Loucy (cell line): ENCODE results near the gene CCDC92B.
A peak's percentile ranks its signal among the peaks of the same experiment; 100 is the strongest.

Experiments
- H2AFZ ChIP-seq: fragments of 200-600 bp; sonication (generic); 2 replicates; pipeline ENCODE4 v1.6.0; 2016; ENCODE audit warnings: antibody characterized with exemption, mild to moderate bottlenecking, low read length, moderate library complexity
- H3F3A ChIP-seq: fragments of 200-600 bp; 2 replicates; pipeline ENCODE4 v1.6.0; 2016; ENCODE audit warnings: antibody characterized with exemption, low read depth, mild to moderate bottlenecking
- H3K27me3 ChIP-seq: fragments of 200-600 bp; sonication (generic); 2 replicates; pipeline ENCODE4 v1.6.1; 2014; ENCODE audit warnings: low read length, mild to moderate bottlenecking; ENCODE audit not compliant: insufficient read depth, poor library complexity, severe bottlenecking
- H3K36me3 ChIP-seq: fragments of 200-600 bp; sonication (generic); 2 replicates; pipeline ENCODE4 v1.6.1; 2016; ENCODE audit warnings: low read length; ENCODE audit not compliant: insufficient read depth
- H3K4me1 ChIP-seq: fragments of 200-600 bp; sonication (generic); 2 replicates; pipeline ENCODE4 v1.5.1; 2014; ENCODE audit warnings: low read length, mild to moderate bottlenecking; ENCODE audit not compliant: insufficient read depth, poor library complexity, severe bottlenecking
- H3K4me2 ChIP-seq: fragments of 200-600 bp; sonication (generic); 2 replicates; pipeline ENCODE4 v1.6.0; 2014; ENCODE audit warnings: antibody characterized with exemption, low read length, low read depth, mild to moderate bottlenecking; ENCODE audit not compliant: poor library complexity, severe bottlenecking
- H3K4me3 ChIP-seq: fragments of 200-600 bp; sonication (generic); 2 replicates; pipeline ENCODE4 v1.5.1; 2014; ENCODE audit warnings: low read length, mild to moderate bottlenecking, mixed read lengths; ENCODE audit not compliant: poor library complexity, severe bottlenecking
- H3K79me2 ChIP-seq: fragments of 200-600 bp; sonication (generic); 2 replicates; pipeline ENCODE4 v1.6.1; 2014; ENCODE audit warnings: low read length; ENCODE audit not compliant: insufficient read depth
- H3K9ac ChIP-seq: fragments of 200-600 bp; sonication (generic); 2 replicates; pipeline ENCODE4 v1.6.0; 2014; ENCODE audit warnings: mild to moderate bottlenecking, low read depth, low read length, moderate library complexity; ENCODE audit not compliant: poor library complexity, severe bottlenecking
- H3K9me2 ChIP-seq: fragments of 200-600 bp; sonication (generic); replicated peaks from 2 replicates; pipeline ENCODE4 v1.6.1; 2016; ENCODE audit warnings: low read depth, low read length, mixed read lengths
- H3K9me3 ChIP-seq: fragments of 200-600 bp; sonication (generic); 2 replicates; pipeline ENCODE4 v1.6.1; 2014; ENCODE audit warnings: mild to moderate bottlenecking, antibody characterized with exemption, low read length, low read depth; ENCODE audit not compliant: insufficient read depth
- H4K20me1 ChIP-seq: fragments of 200-600 bp; sonication (generic); 2 replicates; pipeline ENCODE4 v1.6.0; 2014; ENCODE audit warnings: antibody characterized with exemption, low read length, mild to moderate bottlenecking; ENCODE audit not compliant: insufficient read depth, poor library complexity, severe bottlenecking
- EZH2phosphoT487 ChIP-seq: fragments of 200-600 bp; IDR thresholded peaks from 2 replicates; pipeline ENCODE4 v1.6.1; 2018; ENCODE audit warnings: antibody characterized with exemption, mild to moderate bottlenecking, moderate library complexity, borderline replicate concordance
- TF ChIP-seq, protein P1 (sequence below): fragments of 200-600 bp; sonication (generic); conservative IDR thresholded peaks from 2 replicates; pipeline ENCODE4 v1.5.1; 2014; ENCODE audit warnings: mild to moderate bottlenecking, antibody characterized with exemption, low read length

CCDC92B gene

DNA sequence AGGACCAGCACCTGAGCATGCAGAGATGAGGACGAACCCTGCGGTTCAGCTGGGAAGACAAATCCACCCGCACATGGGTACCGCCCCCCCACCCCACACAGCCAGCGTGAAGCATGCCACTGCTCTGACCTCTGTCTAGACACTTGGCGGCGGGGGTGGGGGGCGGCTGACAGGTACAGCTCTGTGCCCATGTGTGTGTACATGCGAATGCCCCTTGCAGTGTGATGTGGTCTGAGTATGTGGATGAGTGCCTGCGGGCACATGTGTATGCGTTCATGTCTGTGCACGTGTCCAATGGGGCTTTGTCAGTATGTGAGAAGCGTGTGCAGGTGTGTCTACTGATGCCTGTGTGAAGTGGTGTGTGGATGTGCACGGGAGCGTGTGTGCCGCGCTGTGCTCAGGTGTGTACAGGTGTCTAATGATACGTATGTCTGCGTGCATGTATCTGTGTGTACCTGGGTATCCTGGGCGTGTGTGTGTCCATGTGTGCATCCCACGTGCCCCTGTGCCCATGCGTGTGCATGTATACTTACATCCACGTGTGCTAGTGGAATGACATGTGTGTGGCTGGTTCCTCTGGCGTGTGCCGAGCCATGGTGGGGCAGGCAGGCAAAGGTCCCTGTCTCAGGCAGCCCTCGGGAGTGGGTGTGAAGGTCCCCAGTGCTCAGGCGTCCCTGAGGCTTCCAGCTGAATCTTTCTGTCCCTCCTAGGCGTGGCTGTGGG lies 46.1 kb upstream of the CCDC92B start:
- TF ChIP-seq, protein P1, sequence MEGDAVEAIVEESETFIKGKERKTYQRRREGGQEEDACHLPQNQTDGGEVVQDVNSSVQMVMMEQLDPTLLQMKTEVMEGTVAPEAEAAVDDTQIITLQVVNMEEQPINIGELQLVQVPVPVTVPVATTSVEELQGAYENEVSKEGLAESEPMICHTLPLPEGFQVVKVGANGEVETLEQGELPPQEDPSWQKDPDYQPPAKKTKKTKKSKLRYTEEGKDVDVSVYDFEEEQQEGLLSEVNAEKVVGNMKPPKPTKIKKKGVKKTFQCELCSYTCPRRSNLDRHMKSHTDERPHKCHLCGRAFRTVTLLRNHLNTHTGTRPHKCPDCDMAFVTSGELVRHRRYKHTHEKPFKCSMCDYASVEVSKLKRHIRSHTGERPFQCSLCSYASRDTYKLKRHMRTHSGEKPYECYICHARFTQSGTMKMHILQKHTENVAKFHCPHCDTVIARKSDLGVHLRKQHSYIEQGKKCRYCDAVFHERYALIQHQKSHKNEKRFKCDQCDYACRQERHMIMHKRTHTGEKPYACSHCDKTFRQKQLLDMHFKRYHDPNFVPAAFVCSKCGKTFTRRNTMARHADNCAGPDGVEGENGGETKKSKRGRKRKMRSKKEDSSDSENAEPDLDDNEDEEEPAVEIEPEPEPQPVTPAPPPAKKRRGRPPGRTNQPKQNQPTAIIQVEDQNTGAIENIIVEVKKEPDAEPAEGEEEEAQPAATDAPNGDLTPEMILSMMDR, result no peak
- no peak for TF ChIP-seq EZH2phosphoT487

DNA sequence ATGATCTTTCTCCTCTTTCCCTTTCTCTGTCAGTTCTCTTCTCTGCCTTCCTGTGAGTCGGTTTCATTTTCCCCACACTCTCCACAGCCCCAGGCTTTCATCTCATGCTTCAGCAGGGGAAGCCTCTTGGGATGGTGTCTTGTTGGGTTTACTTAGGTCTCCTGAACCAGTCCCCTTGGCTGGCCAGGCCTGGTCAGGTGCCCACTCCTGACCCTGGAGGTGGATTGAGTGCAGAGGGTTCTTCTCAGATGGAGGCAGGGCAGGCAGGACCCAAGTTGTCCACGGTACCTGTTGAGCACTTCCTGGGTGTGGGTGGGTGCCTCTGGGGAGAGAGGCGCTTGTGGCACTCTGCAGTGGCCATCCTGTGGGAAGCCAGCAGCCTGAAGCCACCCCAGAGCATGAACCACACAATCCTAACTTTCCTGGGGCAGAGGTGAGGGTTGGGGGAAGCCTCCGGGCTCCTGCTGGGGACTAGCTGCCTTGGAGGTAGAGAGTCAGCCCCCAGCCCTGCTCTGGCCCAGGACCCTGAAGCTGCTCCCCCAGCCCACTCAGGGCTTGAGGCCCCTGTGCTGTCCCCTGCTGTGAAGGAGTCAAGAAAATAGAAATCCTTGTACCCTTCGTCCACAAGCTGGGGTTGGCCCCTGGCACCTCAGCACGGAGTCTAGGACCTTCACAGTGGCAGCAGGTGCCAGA lies 44.8 kb upstream of the CCDC92B start:
- no peaks in the 10 kb centered on the region for H3K9me3 ChIP-seq
- peaks cover 7% of the 10 kb centered on the region; the same call in 1 of the 2 replicates for H3F3A ChIP-seq
- peaks cover 65% of the 10 kb centered on the region for H3K79me2 ChIP-seq
- peaks cover 74% of the 10 kb centered on the region for H3K4me1 ChIP-seq
- peaks cover 19% of the 10 kb centered on the region for H4K20me1 ChIP-seq
- no peak for TF ChIP-seq EZH2phosphoT487
- TF ChIP-seq, protein P1, result no peak
- no peaks in the 10 kb centered on the region for H3K9me2 ChIP-seq
- peak overlapping the region; percentile 79 for H3K4me3 ChIP-seq
- peak overlapping the region; percentile 83 for H3K9ac ChIP-seq
- H2AFZ ChIP-seq, result no peak overlapping the region
- no peaks in the 10 kb centered on the region for H3K36me3 ChIP-seq
- H3K27me3 ChIP-seq, result no peaks in the 10 kb centered on the region
- peak overlapping the region; percentile 95 for H3K4me2 ChIP-seq

More for the DNA sequence above, 46.1 kb upstream of the CCDC92B start:
- Histone ChIP-seq H3K4me2 (peak overlapping the region; percentile 95), H3K79me2 (peaks cover 78% of the 10 kb centered on the region), H3K9me2 (no peaks in the 10 kb centered on the region), H3K4me3 (peak overlapping the region; percentile 79), H3K4me1 (peaks cover 72% of the 10 kb centered on the region), H3K9me3 (no peaks in the 10 kb centered on the region), H3K36me3 (no peaks in the 10 kb centered on the region), H4K20me1 (peaks cover 30% of the 10 kb centered on the region), H3K27me3 (no peaks in the 10 kb centered on the region), H3F3A (peaks cover 4% of the 10 kb centered on the region; the same call in 1 of the 2 replicates), H3K9ac (peak overlapping the region; percentile 83), H2AFZ (no peak overlapping the region)

DNA sequence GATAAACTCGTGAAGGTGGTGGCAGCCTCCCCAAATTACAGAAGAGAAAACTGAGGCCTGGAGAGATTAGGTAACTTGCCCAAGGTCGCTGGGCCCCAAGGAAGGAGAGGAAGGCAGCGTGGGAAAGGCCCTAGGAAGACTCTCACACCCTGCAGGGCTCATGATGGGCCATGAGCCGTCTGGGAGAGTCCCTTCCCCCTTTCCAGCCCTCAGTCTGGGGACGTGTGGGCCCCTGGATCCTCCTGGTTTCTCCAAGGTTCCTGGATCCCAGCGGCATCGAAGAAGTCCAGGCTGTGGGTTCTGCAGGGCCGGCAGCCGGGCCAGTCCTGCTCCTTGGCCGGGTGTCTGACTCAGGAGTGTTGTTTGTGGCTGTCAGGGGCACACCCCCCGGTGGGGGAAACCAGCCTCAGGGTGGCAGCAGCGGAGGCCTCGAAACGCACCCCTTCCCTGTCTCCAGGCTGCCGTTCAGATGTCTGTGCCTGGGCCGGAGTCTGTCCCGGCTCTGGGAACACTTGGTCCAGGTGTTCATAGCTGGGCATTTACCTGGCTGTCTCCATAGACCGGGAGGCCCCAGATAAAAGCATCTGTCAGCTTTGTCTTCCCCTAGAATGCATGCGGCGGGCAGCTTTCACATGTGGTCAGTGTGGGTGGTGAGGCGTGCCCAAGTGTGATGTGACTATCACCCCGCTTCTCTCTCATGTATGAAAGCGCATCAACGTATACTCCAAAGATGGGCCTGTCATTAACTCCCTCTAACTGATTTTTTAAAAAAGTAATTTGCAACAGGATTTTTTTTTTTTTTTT lies 43.1 kb upstream of the CCDC92B start:
- H3K9me3 ChIP-seq, result no peaks in the 10 kb centered on the region
- no peaks in the 10 kb centered on the region for H3K9me2 ChIP-seq
- TF ChIP-seq, protein P1, result peak; percentile 37
- TF ChIP-seq EZH2phosphoT487, result no peak
- H3K9ac ChIP-seq, result peak overlapping the region; percentile 93
- peak overlapping the region; percentile 85 for H3K4me2 ChIP-seq
- H3K36me3 ChIP-seq, result no peaks in the 10 kb centered on the region
- H3F3A ChIP-seq, result peaks cover 10% of the 10 kb centered on the region; the same call in 1 of the 2 replicates
- H2AFZ ChIP-seq, result no peak overlapping the region
- H3K27me3 ChIP-seq, result no peaks in the 10 kb centered on the region
- peaks cover 4% of the 10 kb centered on the region for H4K20me1 ChIP-seq
- peak overlapping the region; percentile 42 for H3K4me3 ChIP-seq
- peaks cover 51% of the 10 kb centered on the region for H3K79me2 ChIP-seq
- H3K4me1 ChIP-seq, result peaks cover 74% of the 10 kb centered on the region
